SK-N-SH treated with all-trans-retinoic acid at 6 μM for 48 hours (cell line): ENCODE measurements around the gene TMEM270.

Source experiments
- ATAC-seq: fragments of 200-7000 bp; cut with Tn5 transposase; 3 replicates; pipeline ENCODE4 v1.9.1; 2020; ENCODE audit warnings: mild to moderate bottlenecking, moderate library complexity
- ARNTL ChIP-seq: fragments of 450-650 bp; formaldehyde crosslinking; IDR thresholded peaks from 2 replicates; pipeline ENCODE4 v1.5.0; 2020; ENCODE audit warnings: low read depth, mild to moderate bottlenecking, moderate library complexity, borderline replicate concordance
- CREB5 ChIP-seq: fragments of 250-450 bp; sonication (Bioruptor Pico); IDR thresholded peaks from 2 replicates; pipeline ENCODE4 v1.5.1; 2020; ENCODE audit warnings: low read depth, mild to moderate bottlenecking, moderate library complexity
- CSDC2 ChIP-seq: fragments of 250-450 bp; sonication (Bioruptor Pico); IDR thresholded peaks from 2 replicates; pipeline ENCODE4 v1.5.0; 2020; ENCODE audit warnings: mild to moderate bottlenecking, moderate library complexity
- CSRNP3 ChIP-seq: fragments of 250-450 bp; sonication (Bioruptor Pico); IDR thresholded peaks from 2 replicates; pipeline ENCODE4 v1.5.1; 2021; ENCODE audit warnings: mild to moderate bottlenecking, moderate library complexity
- ESRRG ChIP-seq: fragments of 250-450 bp; sonication (Bioruptor Pico); IDR thresholded peaks from 2 replicates; pipeline ENCODE4 v1.6.1; 2021; ENCODE audit warnings: mild to moderate bottlenecking
- GLIS3 ChIP-seq: fragments of 250-450 bp; sonication (Bioruptor Pico); IDR thresholded peaks from 2 replicates; pipeline ENCODE4 v1.5.0; 2020; ENCODE audit warnings: mild to moderate bottlenecking, moderate library complexity
- ISL1 ChIP-seq: fragments of 250-450 bp; sonication (Bioruptor Pico); IDR thresholded peaks from 2 replicates; pipeline ENCODE4 v2.1.2; 2022; ENCODE audit warnings: mild to moderate bottlenecking, moderate library complexity
- OSR1 ChIP-seq: fragments of 250-450 bp; sonication (Bioruptor Pico); IDR thresholded peaks from 2 replicates; pipeline ENCODE4 v1.8.0; 2022; ENCODE audit warnings: moderate library complexity, mild to moderate bottlenecking, inconsistent platforms
- PPARA ChIP-seq: fragments of 250-450 bp; sonication (Bioruptor Pico); IDR thresholded peaks from 2 replicates; pipeline ENCODE4 v1.5.0; 2020; ENCODE audit warnings: mild to moderate bottlenecking, borderline replicate concordance
- RARB ChIP-seq: fragments of 250-450 bp; sonication (Bioruptor Pico); IDR thresholded peaks from 2 replicates; pipeline ENCODE4 v1.8.0; 2021; ENCODE audit warnings: mild to moderate bottlenecking, moderate library complexity
- SNAI2 ChIP-seq: fragments of 250-450 bp; sonication (Bioruptor Pico); IDR thresholded peaks from 2 replicates; pipeline ENCODE4 v1.5.0; 2020; ENCODE audit warnings: mild to moderate bottlenecking, moderate library complexity
- TCF4 ChIP-seq: fragments of 250-450 bp; sonication (Bioruptor Pico); IDR thresholded peaks from 2 replicates; pipeline ENCODE4 v1.8.0; 2021; ENCODE audit warnings: mild to moderate bottlenecking, moderate library complexity, borderline replicate concordance
- TOX ChIP-seq: fragments of 250-450 bp; sonication (Bioruptor Pico); IDR thresholded peaks from 2 replicates; pipeline ENCODE4 v1.8.0; 2021; ENCODE audit warnings: mild to moderate bottlenecking, moderate library complexity, borderline replicate concordance
- ZFP3 ChIP-seq: fragments of 250-450 bp; sonication (Bioruptor Pico); IDR thresholded peaks from 2 replicates; pipeline ENCODE4 v1.5.0; 2020; ENCODE audit warnings: mild to moderate bottlenecking, moderate library complexity
- ZFP30 ChIP-seq: fragments of 450-650 bp; formaldehyde crosslinking; IDR thresholded peaks from 2 replicates; pipeline ENCODE4 v1.5.0; 2022; ENCODE audit warnings: mild to moderate bottlenecking, moderate library complexity
- ZNF70 ChIP-seq: fragments of 450-650 bp; formaldehyde crosslinking; IDR thresholded peaks from 2 replicates; pipeline ENCODE4 v1.5.0; 2020; ENCODE audit warnings: mild to moderate bottlenecking, moderate library complexity
- ZNF8 ChIP-seq: fragments of 450-650 bp; formaldehyde crosslinking; IDR thresholded peaks from 2 replicates; pipeline ENCODE4 v1.5.0; 2020; ENCODE audit warnings: mild to moderate bottlenecking, moderate library complexity
- TF ChIP-seq, protein P1 (sequence below): fragments of 250-450 bp; sonication (Bioruptor Pico); IDR thresholded peaks from 2 replicates; pipeline ENCODE4 v1.5.0; 2020; ENCODE audit warnings: mild to moderate bottlenecking, moderate library complexity
- TF ChIP-seq, protein P2 (sequence below): fragments of 250-450 bp; sonication (Bioruptor Pico); IDR thresholded peaks from 2 replicates; pipeline ENCODE4 v1.8.0; 2020; ENCODE audit warnings: mild to moderate bottlenecking, moderate library complexity, borderline replicate concordance

Gene TMEM270

GRCh38 chr7:73824986-73825385, 36.0 kb upstream of the TMEM270 start:
- ATAC-seq, result no peak
- TF ChIP-seq ZNF8 (no peak), ESRRG (CRISPR knock-in tag) (no peak), SNAI2 (CRISPR knock-in tag) (no peak), TOX (CRISPR knock-in tag) (no peak), ARNTL (CRISPR knock-in tag) (no peak), ZNF70 (no peak), PPARA (CRISPR knock-in tag) (no peak), TCF4 (CRISPR knock-in tag) (no peak), ISL1 (CRISPR knock-in tag) (no peak)
- TF ChIP-seq, protein P1, sequence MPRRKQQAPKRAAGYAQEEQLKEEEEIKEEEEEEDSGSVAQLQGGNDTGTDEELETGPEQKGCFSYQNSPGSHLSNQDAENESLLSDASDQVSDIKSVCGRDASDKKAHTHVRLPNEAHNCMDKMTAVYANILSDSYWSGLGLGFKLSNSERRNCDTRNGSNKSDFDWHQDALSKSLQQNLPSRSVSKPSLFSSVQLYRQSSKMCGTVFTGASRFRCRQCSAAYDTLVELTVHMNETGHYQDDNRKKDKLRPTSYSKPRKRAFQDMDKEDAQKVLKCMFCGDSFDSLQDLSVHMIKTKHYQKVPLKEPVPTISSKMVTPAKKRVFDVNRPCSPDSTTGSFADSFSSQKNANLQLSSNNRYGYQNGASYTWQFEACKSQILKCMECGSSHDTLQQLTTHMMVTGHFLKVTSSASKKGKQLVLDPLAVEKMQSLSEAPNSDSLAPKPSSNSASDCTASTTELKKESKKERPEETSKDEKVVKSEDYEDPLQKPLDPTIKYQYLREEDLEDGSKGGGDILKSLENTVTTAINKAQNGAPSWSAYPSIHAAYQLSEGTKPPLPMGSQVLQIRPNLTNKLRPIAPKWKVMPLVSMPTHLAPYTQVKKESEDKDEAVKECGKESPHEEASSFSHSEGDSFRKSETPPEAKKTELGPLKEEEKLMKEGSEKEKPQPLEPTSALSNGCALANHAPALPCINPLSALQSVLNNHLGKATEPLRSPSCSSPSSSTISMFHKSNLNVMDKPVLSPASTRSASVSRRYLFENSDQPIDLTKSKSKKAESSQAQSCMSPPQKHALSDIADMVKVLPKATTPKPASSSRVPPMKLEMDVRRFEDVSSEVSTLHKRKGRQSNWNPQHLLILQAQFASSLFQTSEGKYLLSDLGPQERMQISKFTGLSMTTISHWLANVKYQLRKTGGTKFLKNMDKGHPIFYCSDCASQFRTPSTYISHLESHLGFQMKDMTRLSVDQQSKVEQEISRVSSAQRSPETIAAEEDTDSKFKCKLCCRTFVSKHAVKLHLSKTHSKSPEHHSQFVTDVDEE (CRISPR knock-in tag), result no peak
- TF ChIP-seq, all 23 proteins: peak for 0

DNA sequence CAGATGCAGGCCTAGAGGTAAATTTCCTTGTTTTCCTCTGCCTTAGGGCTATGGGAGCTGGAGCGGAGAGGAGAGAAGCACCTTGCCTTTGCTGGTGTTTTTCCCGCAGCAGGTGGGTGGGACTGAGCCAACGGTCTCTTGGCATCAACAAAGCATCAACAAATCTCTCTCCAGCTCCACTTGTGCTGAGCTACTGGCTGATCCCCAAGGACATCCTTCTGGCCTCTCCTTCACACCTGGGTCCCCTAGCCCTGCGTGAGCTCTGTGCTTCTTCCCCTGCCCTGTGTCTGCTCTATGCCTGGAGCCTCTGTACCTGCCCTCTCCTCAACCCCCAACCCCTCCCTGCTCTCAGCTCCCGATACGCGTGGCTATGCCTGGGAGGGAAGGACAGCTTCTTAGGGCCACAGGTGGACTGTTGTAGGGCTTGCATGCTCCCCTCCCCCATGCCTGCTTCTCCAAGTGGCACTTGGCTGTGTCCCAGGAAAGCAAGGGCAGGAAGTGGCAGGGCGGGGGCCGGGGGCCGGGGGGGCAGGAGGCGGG, 33.3 kb upstream of the TMEM270 start:
- TF ChIP-seq ZFP30 (CRISPR knock-in tag) (no peak), TCF4 (CRISPR knock-in tag) (no peak), GLIS3 (CRISPR knock-in tag) (no peak), OSR1 (no peak), ARNTL (CRISPR knock-in tag) (no peak), CSRNP3 (no peak), CSDC2 (CRISPR knock-in tag) (no peak), PPARA (CRISPR knock-in tag) (no peak), SNAI2 (CRISPR knock-in tag) (no peak), TOX (CRISPR knock-in tag) (no peak), CREB5 (CRISPR knock-in tag) (no peak), ZNF70 (no peak), RARB (no peak)
- TF ChIP-seq, protein P2, sequence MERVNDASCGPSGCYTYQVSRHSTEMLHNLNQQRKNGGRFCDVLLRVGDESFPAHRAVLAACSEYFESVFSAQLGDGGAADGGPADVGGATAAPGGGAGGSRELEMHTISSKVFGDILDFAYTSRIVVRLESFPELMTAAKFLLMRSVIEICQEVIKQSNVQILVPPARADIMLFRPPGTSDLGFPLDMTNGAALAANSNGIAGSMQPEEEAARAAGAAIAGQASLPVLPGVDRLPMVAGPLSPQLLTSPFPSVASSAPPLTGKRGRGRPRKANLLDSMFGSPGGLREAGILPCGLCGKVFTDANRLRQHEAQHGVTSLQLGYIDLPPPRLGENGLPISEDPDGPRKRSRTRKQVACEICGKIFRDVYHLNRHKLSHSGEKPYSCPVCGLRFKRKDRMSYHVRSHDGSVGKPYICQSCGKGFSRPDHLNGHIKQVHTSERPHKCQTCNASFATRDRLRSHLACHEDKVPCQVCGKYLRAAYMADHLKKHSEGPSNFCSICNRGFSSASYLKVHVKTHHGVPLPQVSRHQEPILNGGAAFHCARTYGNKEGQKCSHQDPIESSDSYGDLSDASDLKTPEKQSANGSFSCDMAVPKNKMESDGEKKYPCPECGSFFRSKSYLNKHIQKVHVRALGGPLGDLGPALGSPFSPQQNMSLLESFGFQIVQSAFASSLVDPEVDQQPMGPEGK (CRISPR knock-in tag), result no peak
- TF ChIP-seq, all 23 proteins: peak for 0
- ATAC-seq, result peak; percentile 46

DNA sequence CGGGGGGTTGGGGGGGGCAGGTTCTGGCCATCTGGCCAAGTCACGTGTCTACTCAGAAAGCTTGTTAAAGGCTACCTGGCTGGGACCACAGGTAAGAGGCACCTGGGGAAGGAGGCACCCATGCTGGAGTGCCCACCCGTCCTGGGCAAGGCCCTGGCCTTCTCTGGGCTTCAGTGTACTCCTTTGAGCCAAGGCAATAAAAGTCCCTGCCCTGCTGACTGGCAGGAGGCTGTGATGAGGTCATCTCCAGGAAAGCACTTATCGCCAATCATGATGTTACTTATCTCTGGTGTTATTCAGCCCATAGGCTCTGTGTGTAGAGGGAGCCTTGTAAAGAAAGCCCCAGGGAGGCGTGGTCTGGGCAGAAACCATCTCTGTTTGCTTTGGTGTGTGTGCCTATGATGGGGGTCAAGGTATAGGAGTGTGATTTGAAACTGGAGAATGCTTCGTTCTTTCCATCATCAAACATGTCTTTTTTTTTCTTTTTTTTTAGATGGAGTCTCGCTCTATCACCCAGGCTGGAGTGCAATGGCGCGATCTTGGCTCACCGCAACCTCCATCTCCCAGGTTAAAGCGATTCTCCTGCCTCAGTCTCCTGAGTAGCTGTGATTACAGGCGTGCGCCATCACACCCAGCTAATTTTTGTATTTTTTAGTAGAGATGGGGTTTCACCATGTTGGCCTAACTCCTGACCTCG, 32.7 kb upstream of the TMEM270 start:
- peak; percentile 90 for ATAC-seq
- TF ChIP-seq, protein P1 (CRISPR knock-in tag), result 0 out of 2 replicates have a peak, but pooled peaks have one; percentile 8
- 0 out of 2 replicates have a peak, but pooled peaks have one; percentile 48 for TF ChIP-seq SNAI2 (CRISPR knock-in tag)
- TF ChIP-seq CREB5 (CRISPR knock-in tag), result peak; percentile 45; the same call in 1 of the 2 replicates
- peak; percentile 55 for TF ChIP-seq ISL1 (CRISPR knock-in tag)
- TF ChIP-seq PPARA (CRISPR knock-in tag), result no peak
- TF ChIP-seq ZFP3 (CRISPR knock-in tag), result peak; percentile 67; the same call in 1 of the 2 replicates
